Measurements from ENCODE around the gene STK32B. TPM values are rescaled to one million over a fixed set of nuclear protein-coding genes. Genes with fewer than 3 reads are reported as not detected.
"Not testable (repeated sequence)": the region's sequence is repeated elsewhere in the genome, so short reads cannot be mapped to it uniquely, and the experiment has no call there.

STK32B gene
- total and polyA plus RNA-seq, 2 of the 4 experiments (the other 2 are of a cell fraction): 5.5 to 6.3 TPM

DNA sequence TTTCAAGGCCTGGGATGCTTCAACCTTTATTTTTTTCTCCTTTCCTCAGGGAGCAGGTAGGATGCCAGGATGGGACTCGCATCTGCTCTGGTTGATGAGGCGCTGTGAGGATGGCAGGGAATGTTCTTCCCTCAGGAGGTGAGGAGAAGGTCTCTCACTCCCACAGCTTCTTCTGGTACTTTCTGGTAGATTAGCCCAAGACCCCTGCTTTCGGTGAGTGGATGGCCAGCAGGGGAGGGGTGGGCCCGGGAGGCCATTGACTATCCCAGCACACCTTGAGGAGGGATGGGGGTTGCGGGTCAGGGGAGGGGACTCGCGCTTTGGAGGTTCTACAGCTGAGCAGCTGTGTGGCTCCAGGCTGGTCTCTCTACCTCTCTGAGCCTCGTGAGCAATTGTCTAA is 46.8 kb upstream of the STK32B start:
- H2BK15ac ChIP-seq (ENCODE audit: low read depth, low read length): no peak overlapping the region
- H2BK120ac ChIP-seq (ENCODE audit: low read depth, low read length): no peak overlapping the region
- H3K9me3 ChIP-seq (ENCODE audit: control insufficient read depth, insufficient read depth, low read length): no peaks in the 10 kb centered on the region
- no peak overlapping the region for H2AK9ac ChIP-seq (replicated peaks; ENCODE audit: low read depth, low read length, poor library complexity)
- ChIA-PET CTCF (no interaction called here), POLR2A (ENCODE audit: unreplicated experiment) (interaction anchor here (0.6 kb wide), 2 partner anchors 12 to 51 kb away, joined by 3 read pairs; no protein-coding TSS in a partner anchor)
- H3K14ac ChIP-seq (replicated peaks; ENCODE audit: low read depth, low read length): no peak overlapping the region
- no peak for DNase-seq
- no CpG with 5 or more reads among the region's 8 CpGs for WGBS, 2 experiments (ENCODE audit: extremely low coverage in 2 of 2, insufficient read length in 1 of 2)
- no peak for ATAC-seq (ENCODE audit: low read depth)
- no peak overlapping the region for H2AFZ ChIP-seq (replicated peaks; ENCODE audit: low read length, poor library complexity)
- H2BK5ac ChIP-seq (ENCODE audit: low read depth, low read length, poor library complexity, severe bottlenecking): no peak overlapping the region
- H3K4me3 ChIP-seq (ENCODE audit: insufficient read depth, low read depth, low read length): no peak overlapping the region
- no peak overlapping the region for H4K5ac ChIP-seq (ENCODE audit: low read depth, low read length)
- no peak overlapping the region for H3K9ac ChIP-seq (ENCODE audit: low read depth, low read length)
- H3K23ac ChIP-seq (ENCODE audit: low read depth, low read length): no peak overlapping the region
- dilution Hi-C loops (cut with HindIII; ENCODE audit: low sequenced_read_pairs, unreplicated experiment) (no loop called here), in situ Hi-C loops (cut with MboI; ENCODE audit: low sequenced_read_pairs) (no loop called here), intact Hi-C loops (cut with micrococcal nuclease) (no loop called here)
- H2AK5ac ChIP-seq (ENCODE audit: low read depth, low read length): no peak overlapping the region
- H3K36me3 ChIP-seq (ENCODE audit: control insufficient read depth, insufficient read depth, low read length): no peaks in the 10 kb centered on the region
- no peak overlapping the region for H3K18ac ChIP-seq (ENCODE audit: low read depth, low read length)
- no peak overlapping the region for H3K4ac ChIP-seq (ENCODE audit: low read depth, low read length)
- no peak overlapping the region for H3K56ac ChIP-seq (ENCODE audit: extremely low read depth, insufficient read depth, low read length)
- no TSS peak for BruUV-seq (replicated peaks)
- TF ChIP-seq CEBPB (IDR thresholded peaks at IDR 0.05; ENCODE audit: low read depth, low read length) (no peak), RFX5 (IDR thresholded peaks at IDR 0.05; ENCODE audit: low read depth, low read length) (no peak), MAFK (IDR thresholded peaks at IDR 0.05; ENCODE audit: low read depth, low read length) (no peak), RAD21 (IDR thresholded peaks at IDR 0.05; ENCODE audit: low read length) (no peak), POLR2A (IDR thresholded peaks at IDR 0.05; ENCODE audit: low read depth, low read length) (no peak), MXI1 (IDR thresholded peaks at IDR 0.05; ENCODE audit: borderline replicate concordance, low read depth, low read length) (no peak), CHD1 (IDR thresholded peaks at IDR 0.05; ENCODE audit: low read depth, low read length) (no peak), BHLHE40 (IDR thresholded peaks at IDR 0.05; ENCODE audit: low read depth, low read length) (no peak)
- H3K27ac ChIP-seq (ENCODE audit: insufficient read depth, low read length): no peak overlapping the region
- H4K20me1 ChIP-seq (ENCODE audit: insufficient read depth, low read length): no peaks in the 10 kb centered on the region
- peaks cover 25% of the 10 kb centered on the region for H3K27me3 ChIP-seq (ENCODE audit: control insufficient read depth, insufficient read depth, low read length)
- no peaks in the 10 kb centered on the region for H3K4me1 ChIP-seq (ENCODE audit: control insufficient read depth, insufficient read depth, low read length)
- H3K4me2 ChIP-seq (ENCODE audit: low read depth, low read length): no peak overlapping the region
- no peak overlapping the region for H2BK20ac ChIP-seq (ENCODE audit: low read depth, low read length)
- no peak overlapping the region for H4K8ac ChIP-seq (ENCODE audit: low read depth in 2 of 2, low read length in 2 of 2)
- H3K9me1 ChIP-seq (ENCODE audit: insufficient read depth, low read length): no peaks in the 10 kb centered on the region
- H4K91ac ChIP-seq (ENCODE audit: insufficient read depth, low read depth, low read length): no peak overlapping the region
- no peaks in the 10 kb centered on the region for H3K79me1 ChIP-seq (ENCODE audit: low read depth in 1 of 2, low read length in 2 of 2)

DNA sequence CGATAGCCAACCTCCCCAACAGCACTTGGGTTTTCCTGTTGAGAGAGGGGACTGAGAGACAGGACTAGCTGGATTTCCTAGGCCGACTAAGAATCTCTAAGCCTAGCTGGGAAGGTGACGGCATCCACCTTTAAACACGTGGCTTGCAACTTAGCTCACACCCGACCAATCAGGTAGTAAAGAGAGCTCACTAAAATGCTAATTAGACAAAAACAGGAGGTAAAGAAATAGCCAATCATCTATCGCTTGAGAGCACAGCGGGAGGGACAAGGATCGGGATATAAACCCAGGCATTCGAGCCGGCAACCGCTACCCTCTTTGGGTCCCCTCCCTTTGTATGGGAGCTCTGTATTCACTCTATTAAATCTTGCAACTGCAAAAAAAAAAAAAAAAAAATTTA is 44.3 kb upstream of the STK32B start:
- H3K9me3 ChIP-seq (ENCODE audit: control insufficient read depth, insufficient read depth, low read length); H2AK5ac ChIP-seq (ENCODE audit: low read depth, low read length); H3K56ac ChIP-seq (ENCODE audit: extremely low read depth, insufficient read depth, low read length); ATAC-seq (ENCODE audit: low read depth); H4K91ac ChIP-seq (ENCODE audit: insufficient read depth, low read depth, low read length); H3K36me3 ChIP-seq (ENCODE audit: control insufficient read depth, insufficient read depth, low read length); H3K9me1 ChIP-seq (ENCODE audit: insufficient read depth, low read length); DNase-seq; H3K4ac ChIP-seq (ENCODE audit: low read depth, low read length); in situ Hi-C loops (cut with MboI; ENCODE audit: low sequenced_read_pairs); H3K18ac ChIP-seq (ENCODE audit: low read depth, low read length); H2AFZ ChIP-seq (replicated peaks; ENCODE audit: low read length, poor library complexity); H3K23ac ChIP-seq (ENCODE audit: low read depth, low read length); BruUV-seq (replicated peaks); H2BK120ac ChIP-seq (ENCODE audit: low read depth, low read length); dilution Hi-C loops (cut with HindIII; ENCODE audit: low sequenced_read_pairs, unreplicated experiment); H2BK5ac ChIP-seq (ENCODE audit: low read depth, low read length, poor library complexity, severe bottlenecking); H4K20me1 ChIP-seq (ENCODE audit: insufficient read depth, low read length); H4K5ac ChIP-seq (ENCODE audit: low read depth, low read length); H2BK15ac ChIP-seq (ENCODE audit: low read depth, low read length); H3K9ac ChIP-seq (ENCODE audit: low read depth, low read length); H2AK9ac ChIP-seq (replicated peaks; ENCODE audit: low read depth, low read length, poor library complexity); H3K4me2 ChIP-seq (ENCODE audit: low read depth, low read length); H3K4me3 ChIP-seq (ENCODE audit: insufficient read depth, low read depth, low read length); intact Hi-C loops (cut with micrococcal nuclease); POLR2A ChIA-PET (ENCODE audit: unreplicated experiment); H3K27ac ChIP-seq (ENCODE audit: insufficient read depth, low read length); H4K8ac ChIP-seq (ENCODE audit: low read depth in 2 of 2, low read length in 2 of 2); H3K79me1 ChIP-seq (ENCODE audit: low read depth in 1 of 2, low read length in 2 of 2); H2BK20ac ChIP-seq (ENCODE audit: low read depth, low read length); H3K14ac ChIP-seq (replicated peaks; ENCODE audit: low read depth, low read length); H3K4me1 ChIP-seq (ENCODE audit: control insufficient read depth, insufficient read depth, low read length): not testable (repeated sequence)
- CTCF ChIA-PET: interaction anchor here (0.6 kb wide), 1 partner anchor 442 kb away, joined by 4 read pairs; no protein-coding TSS in a partner anchor
- no CpG with 5 or more reads among the region's 11 CpGs for WGBS, 2 experiments (ENCODE audit: extremely low coverage in 2 of 2, insufficient read length in 1 of 2)
- peaks cover 40% of the 10 kb centered on the region for H3K27me3 ChIP-seq (ENCODE audit: control insufficient read depth, insufficient read depth, low read length)
